Activated T-helper 17 cell treated with anti-CD3 and anti-CD28 coated beads, Interleukin-2, amount 50 U/mL, for 72 hours (primary cell): ENCODE results near the gene CHN1. TPM values are rescaled to one million over a fixed set of nuclear protein-coding genes. Genes with fewer than 3 reads are reported as not detected.
A peak's percentile ranks its signal among the peaks of the same experiment; 100 is the strongest.

Experiments
- ATAC-seq: fragments of 150-1000 bp; cut with Tn5 transposase; replicated peaks from 2 replicates; pipeline ENCODE4 v1.10.0; 2021; ENCODE audit warnings: mild to moderate bottlenecking, moderate library complexity
- H3K27ac Mint-ChIP-seq: one replicate; pipeline ENCODE4 v1.8.0; 2022; ENCODE audit warnings: mixed read lengths
- H3K27me3 Mint-ChIP-seq: one replicate; pipeline ENCODE4 v1.8.0; 2022; ENCODE audit warnings: mixed read lengths
- H3K36me3 Mint-ChIP-seq: one replicate; pipeline ENCODE4 v1.8.0; 2022; ENCODE audit warnings: low read depth, mild to moderate bottlenecking, mixed read lengths
- H3K4me1 Mint-ChIP-seq: one replicate; pipeline ENCODE4 v1.8.0; 2022; ENCODE audit warnings: mixed read lengths
- H3K4me3 Mint-ChIP-seq: one replicate; pipeline ENCODE4 v1.8.0; 2022; ENCODE audit warnings: mild to moderate bottlenecking, mixed read lengths
- H3K9me3 Mint-ChIP-seq: one replicate; pipeline ENCODE4 v1.8.0; 2022; ENCODE audit warnings: mixed read lengths
- total RNA-seq, 2 donors: library from RNA; stranded (reverse); gene quantifications; one replicate each; pipeline ENCODE4 v1.2.3, GENCODE V29; 2022

CHN1 gene
- total RNA-seq, 2 donors from 2014 or later = 8.8 to 15.5 TPM

DNA sequence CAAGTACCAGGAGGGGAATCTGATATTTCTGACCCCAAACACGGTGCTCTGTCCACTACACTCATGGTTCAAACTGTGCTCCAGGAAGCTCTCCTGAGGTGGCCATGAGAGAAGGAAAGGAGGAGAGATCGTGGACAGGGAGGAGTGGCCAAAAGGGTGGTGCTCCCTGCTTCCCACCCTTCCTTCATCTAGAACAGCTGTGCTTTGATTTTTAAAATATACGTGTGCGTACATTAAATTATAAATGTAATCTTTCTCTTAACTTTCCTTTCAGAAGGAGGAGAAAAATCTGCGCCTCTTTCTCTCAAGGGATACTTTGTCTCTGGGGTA lies 232.7 kb downstream of the CHN1 start:
- Mint-ChIP-seq H3K4me3 (no peak overlapping the region), H3K9me3 (no peaks in the 10 kb centered on the region), H3K27ac (no peak overlapping the region), H3K36me3 (no peaks in the 10 kb centered on the region), H3K4me1 (peaks cover 3% of the 10 kb centered on the region), H3K27me3 (no peaks in the 10 kb centered on the region)
- no peak for ATAC-seq

DNA sequence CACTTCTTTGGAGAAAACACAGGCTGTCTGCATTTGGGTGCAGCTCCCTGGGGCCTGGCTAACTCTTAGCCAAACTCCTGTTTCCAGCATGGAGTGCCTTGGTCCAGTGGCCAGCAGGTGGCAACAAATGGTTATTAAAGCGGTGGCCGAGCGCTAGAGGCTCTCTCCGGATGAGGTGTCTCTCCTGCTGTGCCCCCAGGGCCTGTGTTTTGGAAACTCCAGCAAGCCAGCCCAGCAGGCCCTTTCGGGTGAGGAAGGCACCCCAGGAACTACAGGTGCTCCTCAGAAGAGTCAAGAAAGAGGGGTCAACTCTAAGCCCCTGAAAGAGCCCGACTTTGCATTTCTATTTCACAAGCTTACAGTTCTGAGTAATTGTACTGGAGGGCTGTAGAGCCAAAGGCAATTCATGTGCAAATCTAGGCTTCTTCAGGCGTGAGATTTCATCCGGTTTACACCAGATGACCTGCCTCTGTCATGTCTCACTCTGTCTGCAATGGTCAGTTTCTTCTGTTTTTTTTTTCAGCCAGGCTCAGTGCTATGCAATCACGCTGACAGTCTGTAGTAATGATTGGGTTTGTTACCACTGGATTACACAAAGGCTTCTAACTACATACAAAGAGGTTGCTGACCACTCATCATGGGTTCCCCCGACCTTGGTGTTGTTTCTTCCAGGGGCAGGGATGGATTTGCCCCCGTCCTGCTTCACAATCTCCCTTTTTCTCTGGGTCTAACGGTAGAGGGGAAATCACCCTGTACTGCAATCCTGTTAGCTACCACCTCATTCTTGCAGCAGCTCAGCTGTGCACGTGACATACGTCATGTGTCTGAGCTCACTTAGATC lies 233.3 kb downstream of the CHN1 start:
- Mint-ChIP-seq H3K36me3 (no peaks in the 10 kb centered on the region), H3K27ac (no peak overlapping the region), H3K9me3 (no peaks in the 10 kb centered on the region), H3K4me1 (no peaks in the 10 kb centered on the region), H3K27me3 (no peaks in the 10 kb centered on the region), H3K4me3 (no peak overlapping the region)
- ATAC-seq = peak; percentile 90

GRCh38 chr2:174771136-174771535 lies 234.0 kb downstream of the CHN1 start:
- Mint-ChIP-seq H3K27ac (no peak overlapping the region), H3K36me3 (no peaks in the 10 kb centered on the region), H3K27me3 (no peaks in the 10 kb centered on the region), H3K4me1 (no peaks in the 10 kb centered on the region), H3K9me3 (no peaks in the 10 kb centered on the region), H3K4me3 (no peak overlapping the region)
- no peak for ATAC-seq

- H3K27ac Mint-ChIP-seq = no peak overlapping the region
- no peak for ATAC-seq
- H3K4me1 Mint-ChIP-seq = no peaks in the 10 kb centered on the region
- no peaks in the 10 kb centered on the region for H3K36me3 Mint-ChIP-seq
- no peaks in the 10 kb centered on the region for H3K9me3 Mint-ChIP-seq
- no peak overlapping the region for H3K4me3 Mint-ChIP-seq
- no peaks in the 10 kb centered on the region for H3K27me3 Mint-ChIP-seq
Observed at GRCh38 chr2:174768557-174768956, 236.6 kb downstream of the CHN1 start.

GRCh38 chr2:174766271-174766670 lies 238.9 kb downstream of the CHN1 start:
- ATAC-seq = no peak
- H3K27ac Mint-ChIP-seq = no peak overlapping the region

GRCh38 chr2:174765576-174765975 lies 239.6 kb downstream of the CHN1 start:
- no peaks in the 10 kb centered on the region for H3K36me3 Mint-ChIP-seq
- no peak overlapping the region for H3K4me3 Mint-ChIP-seq
- H3K4me1 Mint-ChIP-seq = no peaks in the 10 kb centered on the region
- no peak for ATAC-seq
- no peaks in the 10 kb centered on the region for H3K9me3 Mint-ChIP-seq
- H3K27ac Mint-ChIP-seq = no peak overlapping the region
- H3K27me3 Mint-ChIP-seq = no peaks in the 10 kb centered on the region

More at GRCh38 chr2:174766271-174766670, 238.9 kb downstream of the CHN1 start:
- no peaks in the 10 kb centered on the region for H3K9me3 Mint-ChIP-seq
- H3K36me3 Mint-ChIP-seq = no peaks in the 10 kb centered on the region
- H3K27me3 Mint-ChIP-seq = no peaks in the 10 kb centered on the region
- H3K4me3 Mint-ChIP-seq = no peak overlapping the region
- H3K4me1 Mint-ChIP-seq = no peaks in the 10 kb centered on the region

DNA sequence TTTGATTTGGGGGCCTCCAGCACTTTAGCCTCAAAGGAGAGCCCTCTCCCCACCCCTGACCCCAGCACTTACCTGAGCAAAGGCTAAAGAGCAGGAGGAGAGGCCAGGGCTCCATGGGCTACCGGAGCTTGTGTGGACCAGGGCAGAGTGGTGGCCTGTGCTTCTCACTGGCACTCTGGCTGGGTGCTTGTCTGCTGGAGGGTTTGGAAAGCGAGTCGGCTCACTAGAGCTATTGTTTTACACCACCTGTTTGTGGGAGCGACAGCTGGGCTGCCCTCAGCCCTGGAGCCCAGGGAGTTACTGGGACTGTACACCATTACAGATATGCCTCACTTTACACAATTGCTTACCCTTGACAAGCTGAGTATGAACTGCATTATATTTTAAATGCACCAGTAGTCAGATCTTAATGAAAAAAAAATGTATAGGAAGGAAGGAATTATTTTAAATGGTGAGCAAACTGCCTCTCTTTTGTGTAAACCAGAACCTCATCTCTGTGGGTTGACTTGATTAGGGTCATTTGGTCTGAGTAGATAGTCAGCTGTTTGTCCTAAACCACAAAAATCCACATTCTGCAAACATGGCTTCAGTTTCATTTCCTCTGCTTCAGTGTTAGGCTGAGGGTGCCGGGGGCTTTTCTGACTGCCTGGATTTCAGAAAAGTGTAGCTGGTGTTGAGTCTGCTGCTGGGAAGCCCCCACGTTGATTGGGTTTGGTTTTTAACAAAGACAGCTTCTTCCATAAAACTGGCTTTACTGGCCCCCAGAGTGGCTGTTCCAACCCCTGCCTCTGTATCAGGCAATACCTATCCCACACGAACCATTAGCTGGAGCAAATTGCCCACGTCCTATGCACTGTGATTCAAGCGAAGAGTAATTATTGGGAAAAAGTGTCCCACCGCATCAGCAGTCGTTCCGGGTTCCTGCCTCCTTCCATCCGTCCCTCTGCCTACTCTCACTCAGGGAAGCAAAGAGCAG lies 240.6 kb downstream of the CHN1 start, which contains the start of gene CHRNA1:
Gene CHRNA1 (minus strand): TSS at position 193 of the 976 bp plus-strand sequence. CDS start 78 bp downstream, at position 115.
- no peak for ATAC-seq
- Mint-ChIP-seq H3K36me3 (no peaks in the 10 kb centered on the region), H3K4me1 (no peaks in the 10 kb centered on the region), H3K4me3 (no peak within 1 kb of the TSS), H3K9me3 (no peaks in the 10 kb centered on the region), H3K27ac (no peak within 1 kb of the TSS), H3K27me3 (no peaks in the 10 kb centered on the region)

DNA sequence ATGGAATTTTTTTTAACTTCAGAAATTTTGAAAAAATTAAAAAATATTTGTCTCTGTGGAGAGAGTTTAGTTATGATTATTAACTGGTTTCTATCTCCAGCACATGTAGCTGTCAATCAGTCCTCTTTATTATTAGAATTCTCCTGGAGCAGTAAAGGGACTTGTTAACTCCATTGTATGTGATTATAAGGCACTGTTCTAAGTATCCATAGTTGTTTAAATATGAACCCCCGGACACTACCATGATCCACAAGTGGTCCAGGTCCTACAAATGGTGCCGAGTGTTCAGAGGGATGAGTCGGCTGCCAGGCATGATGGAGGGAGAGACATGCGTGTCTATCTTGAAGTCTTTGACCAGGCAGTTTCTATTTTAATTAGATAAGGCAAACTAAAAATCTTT lies 241.4 kb downstream of the CHN1 start:
- H3K4me1 Mint-ChIP-seq = no peaks in the 10 kb centered on the region
- no peaks in the 10 kb centered on the region for H3K27me3 Mint-ChIP-seq
- H3K4me3 Mint-ChIP-seq = no peak overlapping the region
- ATAC-seq = no peak
- no peak overlapping the region for H3K27ac Mint-ChIP-seq
- no peaks in the 10 kb centered on the region for H3K9me3 Mint-ChIP-seq
- no peaks in the 10 kb centered on the region for H3K36me3 Mint-ChIP-seq

GRCh38 chr2:174762464-174762863 lies 242.7 kb downstream of the CHN1 start:
- ATAC-seq = no peak
- Mint-ChIP-seq H3K4me1 (no peaks in the 10 kb centered on the region), H3K4me3 (no peak overlapping the region), H3K9me3 (no peaks in the 10 kb centered on the region), H3K27ac (no peak overlapping the region), H3K27me3 (no peaks in the 10 kb centered on the region), H3K36me3 (no peaks in the 10 kb centered on the region)

DNA sequence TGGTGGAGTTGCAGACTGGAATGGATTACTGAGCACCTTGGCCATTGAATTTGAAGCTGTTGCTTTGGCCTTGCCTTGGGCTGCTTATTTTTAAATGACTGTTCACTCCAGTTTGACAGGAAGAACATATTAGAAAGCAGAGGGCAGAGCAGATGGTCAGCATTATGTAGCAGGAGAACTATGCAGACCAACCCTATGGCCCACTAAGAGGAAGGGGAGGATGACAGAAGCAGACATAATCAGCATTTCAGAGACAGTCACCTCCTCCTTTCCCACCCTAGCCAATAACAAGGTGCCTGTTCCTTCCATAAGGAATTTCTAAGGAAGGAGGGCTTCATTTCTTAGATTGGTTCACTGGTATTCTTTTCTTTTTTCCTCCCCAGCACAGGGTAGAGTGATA lies 243.3 kb downstream of the CHN1 start:
- no peak for ATAC-seq
- no peaks in the 10 kb centered on the region for H3K36me3 Mint-ChIP-seq
- H3K4me3 Mint-ChIP-seq = no peak overlapping the region
- H3K27ac Mint-ChIP-seq = no peak overlapping the region
- H3K27me3 Mint-ChIP-seq = no peaks in the 10 kb centered on the region
- no peaks in the 10 kb centered on the region for H3K4me1 Mint-ChIP-seq
- no peaks in the 10 kb centered on the region for H3K9me3 Mint-ChIP-seq

DNA sequence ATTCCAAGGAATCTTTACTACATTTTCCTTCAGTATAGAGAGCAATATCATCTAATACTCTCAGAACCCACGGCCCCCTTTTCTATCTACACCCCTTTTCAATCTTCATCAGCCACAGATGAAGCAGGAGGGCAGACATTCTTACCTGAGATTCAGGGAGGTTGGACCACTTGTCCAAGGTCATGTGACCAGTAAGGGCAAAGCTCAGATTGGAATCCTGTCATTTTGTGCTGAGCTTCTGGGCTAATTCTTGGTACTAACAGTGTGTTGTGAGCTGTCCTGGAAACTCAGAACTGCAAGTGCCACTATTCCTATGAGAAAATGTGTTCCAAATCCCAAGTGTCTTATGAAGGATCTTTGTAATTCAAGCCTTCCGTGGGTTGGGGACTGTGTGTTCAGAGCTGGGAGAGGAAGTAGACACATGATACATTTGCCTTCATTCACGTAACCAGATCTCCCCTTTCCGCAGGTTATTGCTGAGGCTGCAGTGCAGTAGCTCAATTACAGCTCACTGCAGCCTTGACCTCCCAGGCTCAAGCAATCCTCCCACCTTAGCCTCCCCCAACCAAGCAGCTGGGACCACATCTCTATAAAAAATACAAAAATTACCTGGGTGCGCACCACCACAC lies 244.2 kb downstream of the CHN1 start:
- no peaks in the 10 kb centered on the region for H3K36me3 Mint-ChIP-seq

GRCh38 chr2:174759381-174760065 lies 245.7 kb downstream of the CHN1 start:
- no peak for ATAC-seq
- no peaks in the 10 kb centered on the region for H3K4me1 Mint-ChIP-seq
- H3K4me3 Mint-ChIP-seq = no peak overlapping the region
- H3K27me3 Mint-ChIP-seq = no peaks in the 10 kb centered on the region
- no peaks in the 10 kb centered on the region for H3K9me3 Mint-ChIP-seq
- H3K27ac Mint-ChIP-seq = no peak overlapping the region
- no peaks in the 10 kb centered on the region for H3K36me3 Mint-ChIP-seq

More for the DNA sequence above, 244.2 kb downstream of the CHN1 start:
- no peaks in the 10 kb centered on the region for H3K9me3 Mint-ChIP-seq
- no peak overlapping the region for H3K27ac Mint-ChIP-seq
- H3K4me3 Mint-ChIP-seq = no peak overlapping the region
- ATAC-seq = no peak
- no peaks in the 10 kb centered on the region for H3K4me1 Mint-ChIP-seq
- H3K27me3 Mint-ChIP-seq = no peaks in the 10 kb centered on the region

- H3K9me3 Mint-ChIP-seq = no peaks in the 10 kb centered on the region
- H3K27me3 Mint-ChIP-seq = no peaks in the 10 kb centered on the region
- peaks cover 12% of the 10 kb centered on the region for H3K4me1 Mint-ChIP-seq
- H3K4me3 Mint-ChIP-seq = no peak overlapping the region
- ATAC-seq = no peak
- H3K27ac Mint-ChIP-seq = no peak overlapping the region
- H3K36me3 Mint-ChIP-seq = peaks cover 6% of the 10 kb centered on the region
Observed at GRCh38 chr2:174756743-174757142, 248.4 kb downstream of the CHN1 start.

- H3K4me1 Mint-ChIP-seq = peaks cover 27% of the 10 kb centered on the region
- peak; percentile 55 for ATAC-seq
- no peaks in the 10 kb centered on the region for H3K9me3 Mint-ChIP-seq
- peaks cover 6% of the 10 kb centered on the region for H3K36me3 Mint-ChIP-seq
- H3K4me3 Mint-ChIP-seq = peak overlapping the region; percentile 74
- H3K27me3 Mint-ChIP-seq = no peaks in the 10 kb centered on the region
- H3K27ac Mint-ChIP-seq = peak overlapping the region; percentile 96
Observed at GRCh38 chr2:174753038-174753633, 252.0 kb downstream of the CHN1 start.
